Ishikawa (cell line): ENCODE data around the gene AXIN2.

Experiments
- CREB1 ChIP-seq: IDR thresholded peaks from 2 replicates; pipeline ENCODE4 v1.6.1; 2012; ENCODE audit warnings: low read depth
- EP300 ChIP-seq: IDR thresholded peaks from 2 replicates; pipeline ENCODE4 v1.6.1; 2012; ENCODE audit warnings: borderline replicate concordance
- TF ChIP-seq, protein P1 (sequence below): IDR thresholded peaks from 2 replicates; pipeline ENCODE4 v1.6.1; 2012; ENCODE audit warnings: low read depth, mild to moderate bottlenecking

DNA sequence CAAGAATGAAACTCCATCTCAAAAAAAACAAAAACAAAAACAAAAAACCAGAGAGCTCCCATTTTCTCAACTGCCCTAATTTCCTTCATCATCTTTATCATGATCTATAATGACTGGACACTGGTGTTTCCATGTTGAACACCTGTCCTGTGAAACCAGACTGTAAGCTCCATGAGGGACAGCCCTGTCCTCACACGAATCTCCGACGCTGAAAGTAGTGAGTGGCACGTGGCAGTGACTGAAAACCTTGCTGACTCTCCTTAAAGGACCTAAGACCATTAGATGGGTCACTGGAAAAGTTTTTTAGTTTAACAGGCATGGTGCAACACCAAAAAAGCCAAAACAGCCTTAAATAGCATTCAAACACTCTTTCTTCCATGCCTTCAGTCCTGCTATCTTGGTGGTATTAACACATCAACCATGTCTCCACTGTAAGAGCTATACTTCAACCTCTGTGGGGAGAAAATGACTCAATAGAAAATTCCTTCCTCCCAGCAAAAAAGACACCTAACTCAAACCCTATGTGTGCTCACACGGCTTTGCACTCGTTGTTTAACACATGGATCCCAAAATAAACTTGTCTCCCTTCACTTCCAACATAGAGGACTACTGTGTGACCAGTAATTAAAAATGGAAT is 8.3 kb downstream of the AXIN2 start:
- TF ChIP-seq, protein P1, sequence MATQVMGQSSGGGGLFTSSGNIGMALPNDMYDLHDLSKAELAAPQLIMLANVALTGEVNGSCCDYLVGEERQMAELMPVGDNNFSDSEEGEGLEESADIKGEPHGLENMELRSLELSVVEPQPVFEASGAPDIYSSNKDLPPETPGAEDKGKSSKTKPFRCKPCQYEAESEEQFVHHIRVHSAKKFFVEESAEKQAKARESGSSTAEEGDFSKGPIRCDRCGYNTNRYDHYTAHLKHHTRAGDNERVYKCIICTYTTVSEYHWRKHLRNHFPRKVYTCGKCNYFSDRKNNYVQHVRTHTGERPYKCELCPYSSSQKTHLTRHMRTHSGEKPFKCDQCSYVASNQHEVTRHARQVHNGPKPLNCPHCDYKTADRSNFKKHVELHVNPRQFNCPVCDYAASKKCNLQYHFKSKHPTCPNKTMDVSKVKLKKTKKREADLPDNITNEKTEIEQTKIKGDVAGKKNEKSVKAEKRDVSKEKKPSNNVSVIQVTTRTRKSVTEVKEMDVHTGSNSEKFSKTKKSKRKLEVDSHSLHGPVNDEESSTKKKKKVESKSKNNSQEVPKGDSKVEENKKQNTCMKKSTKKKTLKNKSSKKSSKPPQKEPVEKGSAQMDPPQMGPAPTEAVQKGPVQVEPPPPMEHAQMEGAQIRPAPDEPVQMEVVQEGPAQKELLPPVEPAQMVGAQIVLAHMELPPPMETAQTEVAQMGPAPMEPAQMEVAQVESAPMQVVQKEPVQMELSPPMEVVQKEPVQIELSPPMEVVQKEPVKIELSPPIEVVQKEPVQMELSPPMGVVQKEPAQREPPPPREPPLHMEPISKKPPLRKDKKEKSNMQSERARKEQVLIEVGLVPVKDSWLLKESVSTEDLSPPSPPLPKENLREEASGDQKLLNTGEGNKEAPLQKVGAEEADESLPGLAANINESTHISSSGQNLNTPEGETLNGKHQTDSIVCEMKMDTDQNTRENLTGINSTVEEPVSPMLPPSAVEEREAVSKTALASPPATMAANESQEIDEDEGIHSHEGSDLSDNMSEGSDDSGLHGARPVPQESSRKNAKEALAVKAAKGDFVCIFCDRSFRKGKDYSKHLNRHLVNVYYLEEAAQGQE = no peak
- TF ChIP-seq EP300 = no peak
- no peak for TF ChIP-seq CREB1
